Measurements from ENCODE around the gene TBX3.

Gene TBX3

DNA sequence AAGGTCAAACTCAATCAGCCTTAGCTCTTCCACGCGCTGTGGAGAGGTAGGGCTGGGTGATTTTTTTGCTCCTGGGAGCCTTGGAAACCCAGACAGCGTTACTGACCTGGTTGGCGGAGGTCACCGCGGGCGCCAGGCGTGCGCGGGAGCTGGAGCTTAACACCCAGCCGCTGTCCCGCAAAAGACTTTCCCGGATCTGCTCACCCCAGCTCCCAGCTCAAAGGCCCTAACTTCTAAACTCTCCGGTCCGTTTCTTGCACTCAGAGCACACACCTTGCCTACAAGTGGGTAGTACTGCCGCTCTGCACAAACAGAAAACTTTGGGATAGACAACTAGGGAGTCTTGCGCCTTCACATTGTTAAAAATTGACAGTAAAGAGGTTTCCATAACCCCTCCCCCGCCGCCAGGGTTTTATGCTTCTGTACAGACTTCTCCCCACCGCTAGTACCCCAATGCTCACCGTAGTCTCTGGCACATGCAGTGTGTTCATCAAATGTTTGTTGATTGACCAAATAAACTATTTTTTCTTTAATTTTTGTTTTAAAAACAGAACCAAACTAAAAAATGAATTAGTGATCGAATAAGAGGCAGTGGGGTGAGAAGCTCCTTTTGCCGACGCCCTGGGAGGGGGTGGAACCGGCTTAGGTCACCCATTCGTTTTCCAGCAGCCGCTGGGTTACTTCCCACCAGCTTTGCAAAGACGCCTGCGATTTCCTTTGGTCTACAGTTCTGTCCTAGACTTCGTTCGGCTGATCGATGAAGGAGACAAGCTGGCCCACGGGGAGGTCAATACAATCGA is 12.7 kb upstream of the TBX3 start:
- DNase-seq (ENCODE audit: low read depth): no peak

DNA sequence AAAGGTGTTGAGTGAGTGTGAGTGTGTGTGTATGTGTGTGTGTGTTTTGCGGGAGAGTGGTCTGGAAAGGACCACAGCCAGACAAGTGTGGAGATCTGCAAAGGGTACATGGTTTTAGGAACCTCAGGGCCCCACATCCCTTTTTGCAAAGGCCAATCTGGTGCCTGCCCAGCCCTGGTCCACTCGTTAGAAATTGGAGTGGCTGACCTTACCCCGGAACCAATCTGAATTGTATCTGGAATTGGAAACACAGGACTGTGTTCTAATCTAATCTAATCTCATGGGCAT is 11.3 kb upstream of the TBX3 start:
- DNase-seq (ENCODE audit: low read depth): no peak

DNA sequence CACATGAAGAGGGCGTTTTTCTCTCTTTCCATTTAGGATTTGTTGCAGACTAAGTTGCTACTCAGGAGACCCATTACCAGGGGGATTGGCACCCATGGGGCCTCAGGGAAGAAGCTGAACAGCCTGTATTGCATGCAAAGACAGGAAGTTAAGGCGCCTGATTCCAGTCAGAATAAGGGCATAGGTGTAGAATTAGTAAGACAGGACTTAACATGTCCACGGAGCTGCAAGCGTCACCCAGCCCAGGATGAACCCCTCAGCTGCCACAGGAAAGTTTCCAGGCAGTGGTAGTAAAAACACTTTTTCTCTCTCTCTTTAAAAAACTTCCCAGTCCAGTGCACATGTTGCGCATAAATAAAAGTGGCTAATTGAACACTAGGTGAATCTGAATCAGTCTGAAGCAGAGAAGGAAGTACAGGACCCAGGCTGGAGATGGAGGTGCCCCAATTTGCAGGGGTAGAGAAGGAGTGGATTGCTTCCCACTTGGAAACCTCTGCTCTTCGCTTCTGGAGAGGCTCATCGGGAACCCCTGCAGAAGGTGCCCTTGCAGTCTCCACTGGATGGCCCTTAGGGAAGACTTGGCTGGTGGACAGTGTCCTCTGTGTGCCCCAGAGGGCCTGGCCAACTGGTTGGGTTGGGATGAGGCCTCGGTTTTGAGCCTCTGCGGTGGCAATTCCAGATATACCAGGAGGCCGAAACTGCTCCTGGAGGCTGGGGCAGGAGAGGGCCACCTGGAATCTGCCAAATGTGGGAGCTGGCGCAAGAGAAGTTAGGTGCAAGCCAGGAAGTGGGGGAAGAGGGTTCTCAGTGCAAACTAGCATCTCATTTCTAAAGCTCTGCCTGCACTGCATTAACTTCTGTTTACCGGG is 10.7 kb upstream of the TBX3 start:
- DNase-seq (ENCODE audit: low read depth): no peak

DNA sequence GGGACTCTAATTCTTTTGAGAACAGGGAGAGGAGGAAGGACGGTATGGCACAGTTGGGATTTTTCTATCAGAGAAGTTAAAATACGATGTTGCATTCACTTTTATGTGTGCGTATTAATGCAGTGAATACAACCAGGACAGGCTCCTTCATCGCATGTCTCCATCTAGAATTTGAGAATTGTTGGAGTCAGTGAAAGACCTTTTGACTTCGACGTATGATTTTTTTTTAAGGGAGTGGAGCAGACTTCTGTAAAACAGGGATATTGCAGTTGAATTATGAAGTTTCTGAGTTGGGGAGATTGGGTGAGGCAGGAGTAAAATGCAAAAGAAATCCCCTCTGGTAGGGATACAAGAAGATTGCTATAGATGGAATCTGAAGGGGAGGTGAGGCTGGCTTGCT is 9.6 kb upstream of the TBX3 start:
- no peak for DNase-seq (ENCODE audit: low read depth)

DNA sequence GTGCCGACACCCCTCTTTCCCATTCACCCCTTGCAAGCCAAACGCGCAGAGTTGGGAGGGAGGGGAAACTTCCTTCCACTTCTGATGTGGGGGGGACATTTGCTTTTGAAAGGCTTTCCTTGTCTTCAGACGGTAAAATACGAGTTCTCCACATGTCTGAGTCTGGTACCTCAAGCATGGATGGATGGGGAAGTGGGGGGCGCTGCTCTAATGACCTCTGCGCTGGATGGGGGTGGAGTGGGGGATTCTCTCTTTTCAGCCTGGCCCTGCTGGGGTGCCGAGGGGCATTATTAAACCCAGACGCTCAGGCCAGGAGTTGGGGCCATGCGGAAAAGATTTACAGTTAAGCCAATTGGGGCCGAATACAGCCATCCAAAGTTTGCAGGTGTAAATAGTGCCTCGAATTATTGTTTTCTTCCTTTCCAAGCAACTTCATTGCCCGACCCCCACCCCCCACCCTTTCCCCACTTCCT is 9.1 kb upstream of the TBX3 start:
- DNase-seq (ENCODE audit: low read depth): no peak

DNA sequence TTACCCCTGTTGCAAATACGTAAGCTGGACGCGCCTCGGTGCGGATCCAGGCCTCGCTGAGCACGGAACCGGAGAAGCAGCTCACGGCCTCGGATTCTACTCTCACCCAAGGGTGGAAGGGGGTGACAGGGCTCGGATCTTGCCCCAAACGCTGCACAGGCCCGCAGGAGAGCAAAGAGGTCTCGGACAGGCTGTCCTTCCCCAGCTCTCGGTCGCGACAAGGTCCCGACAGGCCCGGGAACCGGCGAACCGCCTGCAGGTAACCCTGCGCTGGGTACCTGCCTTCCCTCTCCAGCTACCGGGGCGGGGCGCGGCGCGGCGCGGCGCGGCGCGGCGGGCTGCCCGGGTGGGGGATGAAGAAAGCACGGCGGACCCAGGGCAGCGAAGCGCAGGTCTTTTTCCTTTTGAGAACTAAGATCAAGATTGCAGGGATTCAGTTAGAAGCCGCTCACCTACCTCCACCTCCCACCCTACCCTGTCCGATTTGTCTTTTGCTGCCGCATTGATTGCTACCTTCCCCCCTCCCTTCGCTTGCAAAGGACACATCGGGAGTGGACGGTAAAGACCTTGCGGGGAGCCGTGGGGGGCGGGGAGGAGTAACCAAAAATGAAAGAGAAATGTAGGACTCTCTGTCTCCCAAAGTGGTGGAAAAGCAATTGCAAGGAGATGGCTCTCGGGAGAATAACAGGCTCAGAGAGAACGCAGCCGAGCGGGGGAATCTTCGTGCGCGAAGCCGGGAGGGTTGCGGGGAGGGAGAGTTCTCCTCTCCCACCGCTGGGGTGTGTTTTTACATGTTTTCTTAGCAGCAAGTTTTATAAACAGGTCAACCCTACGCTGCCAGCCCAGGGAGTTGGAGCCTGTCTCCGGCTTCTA is 8.4 kb upstream of the TBX3 start:
- no peak for DNase-seq (ENCODE audit: low read depth)

DNA sequence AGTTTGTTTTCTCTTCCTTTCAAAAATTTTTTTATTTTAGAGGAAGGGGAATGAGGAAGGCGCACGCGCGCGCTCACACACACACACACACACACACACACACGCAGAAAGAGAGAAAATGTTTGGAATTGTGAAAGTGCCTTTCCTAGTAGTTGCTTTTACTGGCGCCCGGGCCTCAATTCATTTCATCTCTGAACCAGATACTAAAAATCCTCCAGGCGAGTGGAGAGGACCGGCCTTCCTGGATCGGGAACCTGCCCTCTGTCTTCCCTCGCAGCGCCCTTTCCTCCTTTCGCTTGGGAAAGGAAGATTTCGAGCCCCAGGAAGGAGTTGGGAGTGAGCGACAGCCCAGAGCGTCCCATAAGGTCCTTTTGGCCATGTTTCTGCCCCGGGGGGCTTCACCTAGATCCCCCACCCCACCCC is 7.8 kb upstream of the TBX3 start:
- no peak for DNase-seq (ENCODE audit: low read depth)

DNA sequence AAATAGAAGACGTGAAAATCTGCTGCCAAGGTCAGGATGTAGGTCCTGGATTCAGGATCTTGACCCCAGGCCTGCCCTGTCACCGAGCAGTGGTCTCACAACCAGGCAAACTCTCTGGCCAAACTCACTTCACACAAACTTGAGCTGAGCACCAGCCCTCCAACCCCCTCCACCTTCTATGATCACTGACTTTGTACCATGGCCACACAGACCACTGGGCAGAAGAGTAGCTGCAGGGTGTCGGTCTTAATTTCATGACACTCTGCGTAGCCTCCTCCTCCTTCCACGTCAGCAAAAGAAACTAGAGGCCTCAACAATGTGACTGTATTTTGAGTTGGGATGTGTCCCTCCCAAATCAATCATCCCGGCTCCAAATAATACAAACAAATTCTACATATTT is 7.2 kb upstream of the TBX3 start:
- DNase-seq (ENCODE audit: low read depth): no peak

DNA sequence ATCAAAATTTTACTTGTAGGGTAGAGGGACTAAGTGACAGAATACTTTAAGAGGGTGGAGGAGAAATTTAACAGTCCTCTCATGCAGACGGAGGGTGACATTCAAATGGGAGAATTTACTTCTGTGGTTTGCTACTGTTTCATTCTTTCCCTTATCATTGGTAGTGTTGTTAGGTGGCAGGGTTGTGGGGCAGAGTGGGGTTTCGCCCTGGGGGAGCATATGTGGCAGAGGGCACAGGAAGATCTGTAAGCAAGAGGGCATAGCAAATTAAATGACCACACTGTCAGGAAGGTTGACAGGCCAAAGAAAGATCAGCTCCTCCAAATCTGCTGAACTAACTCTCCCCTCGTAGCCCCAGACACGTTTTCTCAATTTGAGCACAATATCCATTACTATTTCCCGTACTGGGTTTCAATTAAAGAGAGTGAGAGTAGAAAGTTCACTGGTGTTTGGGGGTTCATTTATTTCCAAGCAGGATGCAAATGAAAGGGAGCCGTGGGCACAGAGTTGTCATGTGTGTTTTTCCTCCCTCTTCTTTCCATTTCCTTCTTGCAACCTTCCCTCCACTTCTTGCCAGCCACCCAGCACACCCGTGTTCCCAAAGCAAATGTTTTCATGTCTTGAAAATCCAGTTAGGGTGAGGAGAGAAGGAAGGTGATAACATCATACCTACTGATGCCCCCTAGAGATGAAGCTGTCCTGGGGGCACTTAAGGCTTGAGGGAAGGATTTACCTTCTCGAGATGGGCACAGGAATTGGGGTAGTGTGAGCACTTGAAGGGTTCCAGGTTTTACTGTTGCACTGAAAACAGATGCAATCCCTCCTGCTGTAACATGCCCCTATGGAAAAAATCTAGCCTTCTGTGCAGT is 6.5 kb upstream of the TBX3 start:
- DNase-seq (ENCODE audit: low read depth): no peak

DNA sequence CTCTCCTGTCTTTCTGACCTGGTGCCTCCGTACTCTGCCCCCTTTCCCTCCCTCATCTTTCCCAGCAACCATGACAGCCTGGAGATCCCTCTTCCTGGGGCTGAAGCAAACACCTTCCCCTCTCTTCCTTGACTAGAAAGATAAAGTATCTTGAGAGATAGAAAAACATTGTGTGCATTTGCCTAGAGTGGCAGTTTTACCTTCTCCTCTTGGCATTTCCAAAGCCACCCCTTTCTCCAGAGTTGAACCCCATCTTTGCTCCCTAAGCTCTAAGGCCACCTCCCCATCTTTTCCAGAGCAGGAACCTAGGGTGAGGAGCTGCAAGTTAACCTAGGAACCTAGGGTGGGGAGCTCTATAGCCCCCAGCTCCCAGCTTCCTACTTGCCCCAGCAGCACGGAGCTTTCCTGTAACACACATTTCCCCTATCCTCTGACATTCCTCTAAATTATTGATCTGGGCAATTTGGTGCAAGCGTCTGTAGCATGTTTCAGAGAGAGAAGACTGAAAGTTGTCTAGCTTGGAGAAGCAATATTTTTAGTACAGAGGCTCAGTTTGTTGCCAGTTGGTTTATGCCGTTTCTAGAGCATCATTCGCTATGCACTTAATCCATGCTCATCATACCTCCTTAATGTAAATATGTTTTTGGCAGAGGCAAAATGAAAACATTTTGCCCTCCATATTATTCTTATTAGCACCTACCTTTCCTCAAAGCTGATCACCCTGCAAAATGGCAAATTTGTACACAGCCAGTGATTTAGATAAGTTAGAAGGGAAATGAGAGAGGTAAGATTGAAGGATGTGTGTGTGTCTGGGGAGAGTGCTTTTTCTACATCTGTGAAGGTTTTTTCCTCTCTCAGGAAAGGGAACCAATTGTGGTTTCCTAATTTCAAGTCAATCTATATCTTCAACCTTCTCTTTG is 5.4 kb upstream of the TBX3 start:
- DNase-seq (ENCODE audit: low read depth): no peak

DNA sequence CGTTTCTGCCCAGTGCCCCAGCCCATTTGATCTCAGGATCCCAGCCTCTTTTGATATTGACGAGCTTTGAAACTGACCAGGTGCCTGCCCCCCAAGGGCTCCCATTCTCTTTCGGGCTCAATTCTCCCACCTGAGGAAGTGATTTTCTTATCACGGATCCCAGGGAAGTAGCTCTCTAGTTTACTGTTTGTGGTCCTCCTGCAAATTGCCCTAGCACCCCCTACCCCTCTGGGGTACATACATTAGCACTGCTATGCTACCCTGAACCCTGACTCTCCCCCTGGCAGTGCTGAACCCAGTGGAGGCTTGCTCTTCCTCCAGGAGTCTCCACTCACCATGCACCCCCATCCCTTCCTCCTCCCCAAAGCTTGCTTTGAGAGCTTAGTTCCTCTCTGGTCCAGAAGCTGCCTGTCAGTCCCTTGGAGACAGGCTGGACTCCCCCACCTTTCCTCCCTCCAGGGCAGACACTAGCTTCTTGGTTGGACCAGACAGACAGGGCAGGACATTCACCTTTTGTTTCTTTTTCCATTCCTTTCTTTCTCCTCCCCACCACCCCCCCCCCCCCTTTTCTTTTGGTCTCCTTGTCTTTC is 4.4 kb upstream of the TBX3 start:
- DNase-seq (ENCODE audit: low read depth): no peak

DNA sequence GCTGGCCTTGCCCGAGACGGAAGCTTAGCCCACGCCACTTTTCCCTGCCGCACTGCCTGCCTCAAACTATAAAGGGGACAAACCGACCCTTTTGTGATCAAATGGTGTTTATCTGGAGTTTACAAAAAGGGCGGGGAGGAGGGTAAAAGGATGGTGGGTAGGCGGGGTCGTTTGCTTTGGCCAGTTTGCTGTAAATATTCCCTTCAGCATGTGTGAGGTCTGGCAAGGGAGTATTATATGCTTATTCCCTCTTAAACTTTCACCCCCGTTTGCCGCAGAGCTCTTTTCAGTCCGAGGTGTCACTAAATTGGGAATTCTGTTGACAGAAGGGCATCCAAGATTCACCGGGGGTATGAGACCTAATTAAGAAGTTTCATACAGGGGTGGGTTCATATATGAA is 3.8 kb upstream of the TBX3 start:
- DNase-seq (ENCODE audit: low read depth): no peak

DNA sequence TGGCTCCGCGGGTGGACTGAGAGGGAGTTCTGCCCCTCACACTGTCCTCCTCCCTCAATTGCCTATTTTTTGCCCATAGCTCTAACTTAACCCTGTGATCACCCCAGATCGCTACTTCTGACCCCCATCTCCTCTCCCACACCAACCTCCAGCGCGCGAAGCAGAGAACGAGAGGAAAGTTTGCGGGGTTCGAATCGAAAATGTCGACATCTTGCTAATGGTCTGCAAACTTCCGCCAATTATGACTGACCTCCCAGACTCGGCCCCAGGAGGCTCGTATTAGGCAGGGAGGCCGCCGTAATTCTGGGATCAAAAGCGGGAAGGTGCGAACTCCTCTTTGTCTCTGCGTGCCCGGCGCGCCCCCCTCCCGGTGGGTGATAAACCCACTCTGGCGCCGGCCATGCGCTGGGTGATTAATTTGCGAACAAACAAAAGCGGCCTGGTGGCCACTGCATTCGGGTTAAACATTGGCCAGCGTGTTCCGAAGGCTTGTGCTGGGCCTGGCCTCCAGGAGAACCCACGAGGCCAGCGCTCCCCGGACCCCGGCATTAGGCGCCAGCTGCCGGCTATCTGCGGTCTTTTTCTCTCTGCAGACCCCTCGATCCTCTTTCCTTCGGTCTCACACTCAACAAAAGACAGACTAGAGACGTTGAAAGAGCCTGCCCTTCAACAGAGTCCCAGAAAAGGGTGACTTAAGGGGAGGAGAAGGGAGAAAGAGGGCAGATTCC is 3.0 kb upstream of the TBX3 start:
- DNase-seq (ENCODE audit: low read depth): no peak

DNA sequence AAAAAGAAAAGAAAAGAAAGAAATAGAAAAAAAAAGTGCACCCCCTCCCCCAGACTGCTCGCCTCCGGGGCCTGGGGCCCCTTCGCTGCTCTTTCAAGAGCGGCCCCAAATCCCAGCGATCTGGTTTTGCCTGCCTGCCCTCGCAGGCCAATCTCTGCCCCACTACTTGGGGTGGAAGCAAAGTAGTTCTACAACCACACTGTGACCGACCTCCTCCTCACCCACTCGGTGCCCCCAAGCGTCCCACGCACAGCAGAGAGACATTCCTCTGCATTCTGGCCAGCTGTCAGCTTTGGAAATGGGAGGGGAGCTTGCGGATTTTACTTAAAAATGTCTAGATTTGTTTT is 2.4 kb upstream of the TBX3 start:
- DNase-seq (ENCODE audit: low read depth): no peak

DNA sequence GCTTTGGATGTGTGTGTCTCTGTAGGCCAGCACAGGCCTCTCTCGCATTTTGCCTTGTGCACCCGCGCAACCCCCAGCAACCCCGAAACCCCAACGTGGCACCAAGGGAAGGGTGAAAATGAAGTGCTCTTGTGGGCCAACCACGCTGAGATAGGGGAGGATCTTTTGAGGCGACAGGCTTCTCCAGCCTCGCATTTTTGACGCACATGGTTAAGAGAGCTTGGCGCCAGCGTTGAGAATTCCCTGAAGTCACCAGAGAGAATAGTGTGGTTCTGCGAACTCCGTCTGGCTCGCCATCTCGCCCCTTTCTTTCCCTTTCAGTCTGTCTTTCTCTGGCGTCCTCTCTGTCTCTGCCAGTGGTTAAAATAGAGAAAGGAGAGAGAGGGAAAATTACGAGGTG is 1.9 kb upstream of the TBX3 start:
- no peak for DNase-seq (ENCODE audit: low read depth)

DNA sequence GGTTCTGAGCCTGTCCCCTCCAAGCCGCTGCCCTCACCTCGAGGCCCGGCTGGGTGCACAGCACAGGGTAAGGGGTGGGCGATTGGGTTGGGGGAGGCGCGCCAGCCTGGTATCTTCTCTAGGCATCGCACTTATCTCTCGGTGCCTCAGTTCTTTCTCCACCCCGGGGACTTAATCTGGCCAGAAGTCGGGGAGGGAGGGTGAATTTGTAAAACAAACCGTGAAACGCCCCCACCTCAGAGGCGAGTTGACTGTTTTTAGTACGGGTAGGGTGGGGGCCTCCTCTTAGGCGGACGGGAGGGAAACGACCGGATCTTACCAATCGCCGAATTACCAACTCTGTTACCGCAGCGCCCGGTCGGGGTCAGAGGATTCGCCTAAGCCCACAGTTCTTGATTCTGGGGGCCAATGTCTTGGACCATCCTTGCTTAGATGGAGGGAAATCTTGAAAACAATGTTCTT is 1.4 kb upstream of the TBX3 start:
- no peak for DNase-seq (ENCODE audit: low read depth)

DNA sequence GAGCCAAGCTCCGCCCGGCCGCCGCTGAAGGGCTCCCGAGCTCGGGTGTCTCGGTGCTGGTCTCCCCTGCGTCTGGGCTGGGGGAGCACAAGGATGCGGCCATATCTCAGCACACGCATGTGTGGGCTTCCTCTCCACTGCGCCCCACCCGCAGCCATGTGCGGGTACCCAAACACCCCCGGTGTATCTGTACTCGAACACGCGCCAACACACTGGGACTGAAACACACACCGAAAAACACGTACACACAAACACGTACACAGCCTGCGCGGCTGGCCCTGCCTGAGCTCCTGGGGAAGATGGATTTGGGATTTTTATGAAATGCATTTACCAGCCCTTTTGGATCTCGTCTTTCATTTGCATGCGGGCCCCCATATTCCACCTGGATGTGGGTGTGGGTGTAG is 897 bp upstream of the TBX3 start:
- no peak for DNase-seq (ENCODE audit: low read depth)

DNA sequence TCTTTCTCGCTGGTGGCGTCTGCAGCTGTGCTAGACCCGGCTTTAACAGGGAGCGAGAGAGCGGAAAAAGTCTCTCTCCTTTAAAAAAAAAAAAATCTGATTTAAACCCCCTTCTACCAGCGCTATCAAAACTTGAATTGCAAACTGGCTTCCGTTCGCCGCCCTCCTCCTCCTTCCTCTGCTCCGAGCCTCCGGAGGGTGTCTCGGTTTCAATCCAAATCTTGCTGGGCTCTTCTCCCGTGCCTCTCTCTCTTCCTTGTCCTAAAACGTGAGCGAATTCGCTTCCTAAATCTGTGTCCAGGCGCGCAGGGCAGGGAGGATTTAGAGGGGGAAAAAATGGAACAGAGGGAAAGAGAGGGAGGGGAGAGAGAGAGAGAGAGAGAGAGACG is 272 bp downstream of the TBX3 start:
- DNase-seq (ENCODE audit: low read depth): no peak

Measured in activated T-cell treated with anti-CD3 and anti-CD28 coated beads for 1 hour (primary cell).